DND-41 (cell line): ENCODE measurements around the gene DNAJB4.

ENCODE experiments used
- EZH2 ChIP-seq: IDR thresholded peaks from 3 replicates; pipeline ENCODE4 v1.6.1; 2012; ENCODE audit warnings: borderline replicate concordance, low read depth, mild to moderate bottlenecking, moderate library complexity, low read length, inconsistent platforms; ENCODE audit not compliant: severe bottlenecking
- TF ChIP-seq, protein P1 (sequence below): IDR thresholded peaks from 2 replicates; pipeline ENCODE4 v1.5.1; 2012; ENCODE audit warnings: borderline replicate concordance, low read length, moderate library complexity, mild to moderate bottlenecking; ENCODE audit not compliant: poor library complexity, severe bottlenecking; ENCODE audit errors: extremely low read depth

DNA sequence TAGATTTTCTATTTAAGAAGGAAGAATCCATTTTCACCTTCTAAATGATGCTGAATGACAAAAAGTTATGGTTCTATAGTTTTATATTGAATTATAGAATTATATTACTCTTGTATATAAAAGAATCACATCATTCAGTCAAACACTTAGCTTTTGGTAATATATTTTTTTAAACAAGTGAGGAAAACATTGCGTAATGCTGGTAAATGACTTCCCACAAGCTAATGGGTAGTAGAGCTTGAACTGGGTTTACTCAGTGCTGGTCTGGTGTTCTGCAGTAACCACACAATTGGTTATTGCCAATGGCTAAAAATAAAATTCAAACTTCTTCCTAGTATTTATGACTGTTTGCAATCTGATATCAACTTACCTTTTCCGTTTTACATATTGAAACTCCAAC is 30.4 kb downstream of the DNAJB4 start:
- TF ChIP-seq, protein P1, sequence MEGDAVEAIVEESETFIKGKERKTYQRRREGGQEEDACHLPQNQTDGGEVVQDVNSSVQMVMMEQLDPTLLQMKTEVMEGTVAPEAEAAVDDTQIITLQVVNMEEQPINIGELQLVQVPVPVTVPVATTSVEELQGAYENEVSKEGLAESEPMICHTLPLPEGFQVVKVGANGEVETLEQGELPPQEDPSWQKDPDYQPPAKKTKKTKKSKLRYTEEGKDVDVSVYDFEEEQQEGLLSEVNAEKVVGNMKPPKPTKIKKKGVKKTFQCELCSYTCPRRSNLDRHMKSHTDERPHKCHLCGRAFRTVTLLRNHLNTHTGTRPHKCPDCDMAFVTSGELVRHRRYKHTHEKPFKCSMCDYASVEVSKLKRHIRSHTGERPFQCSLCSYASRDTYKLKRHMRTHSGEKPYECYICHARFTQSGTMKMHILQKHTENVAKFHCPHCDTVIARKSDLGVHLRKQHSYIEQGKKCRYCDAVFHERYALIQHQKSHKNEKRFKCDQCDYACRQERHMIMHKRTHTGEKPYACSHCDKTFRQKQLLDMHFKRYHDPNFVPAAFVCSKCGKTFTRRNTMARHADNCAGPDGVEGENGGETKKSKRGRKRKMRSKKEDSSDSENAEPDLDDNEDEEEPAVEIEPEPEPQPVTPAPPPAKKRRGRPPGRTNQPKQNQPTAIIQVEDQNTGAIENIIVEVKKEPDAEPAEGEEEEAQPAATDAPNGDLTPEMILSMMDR, result no peak
- no peak for TF ChIP-seq EZH2
